ENCODE data around the gene RASGRF1.

The RASGRF1 gene

GRCh38 chr15:79031821-79032220 lies 58.8 kb downstream of the RASGRF1 start:
- no peak for TF ChIP-seq CTCF (IDR thresholded peaks at IDR 0.05; ENCODE audit: control extremely low read depth, extremely low read depth, low read depth, missing control alignments)
- no peak for DNase-seq (ENCODE audit: extremely low spot score)
- ChIA-PET CTCF (interaction anchor here (1.1 to 10.0 kb wide), 4 partner anchors 11 to 150 kb away, joined by 3 to 247 read pairs (median 6); no protein-coding TSS in a partner anchor), POLR2A (no interaction called here)

- no peak for DNase-seq (ENCODE audit: extremely low spot score)
- ChIA-PET POLR2A (no interaction called here), CTCF (interaction anchor here (1.1 to 10.0 kb wide), 5 partner anchors 10 to 350 kb away, joined by 3 to 247 read pairs (median 3); no protein-coding TSS in a partner anchor)
- TF ChIP-seq CTCF (IDR thresholded peaks at IDR 0.05; ENCODE audit: control extremely low read depth, extremely low read depth, low read depth, missing control alignments), result no peak
Measured at GRCh38 chr15:79031201-79031600, 59.4 kb downstream of the RASGRF1 start.

- ChIA-PET POLR2A (no interaction called here), CTCF (interaction anchor here (1.0 to 10.0 kb wide), 5 partner anchors 10 to 351 kb away, joined by 3 to 247 read pairs (median 3); no protein-coding TSS in a partner anchor)
- TF ChIP-seq CTCF (IDR thresholded peaks at IDR 0.05; ENCODE audit: control extremely low read depth, extremely low read depth, low read depth, missing control alignments), result no peak
- no peak for DNase-seq (ENCODE audit: extremely low spot score)
Measured at GRCh38 chr15:79030470-79030869, 60.1 kb downstream of the RASGRF1 start.

GRCh38 chr15:79028411-79028964 lies 62.1 kb downstream of the RASGRF1 start:
- ChIA-PET POLR2A (interaction anchor here (0.5 kb wide), 1 partner anchor 19 kb away, joined by 4 read pairs; no protein-coding TSS in a partner anchor), CTCF (interaction anchor here (0.6 to 10.0 kb wide), 39 partner anchors 8 to 268 kb away, joined by 3 to 247 read pairs (median 5); no protein-coding TSS in a partner anchor)
- TF ChIP-seq CTCF (IDR thresholded peaks at IDR 0.05; ENCODE audit: control extremely low read depth, extremely low read depth, low read depth, missing control alignments), result peak; percentile 87
- DNase-seq (ENCODE audit: extremely low spot score), result peak; percentile 73

- POLR2A ChIA-PET, result no interaction called here
- no peak for TF ChIP-seq CTCF (IDR thresholded peaks at IDR 0.05; ENCODE audit: control extremely low read depth, extremely low read depth, low read depth, missing control alignments)
- DNase-seq (ENCODE audit: extremely low spot score), result no peak
- CTCF ChIA-PET, result interaction anchor here (0.7 to 10.0 kb wide), 34 partner anchors 10 to 269 kb away, joined by 3 to 247 read pairs (median 6); no protein-coding TSS in a partner anchor
Measured at GRCh38 chr15:79027532-79028410, 62.8 kb downstream of the RASGRF1 start.

- CTCF ChIA-PET, result interaction anchor here (1.5 to 10.0 kb wide), 3 partner anchors 25 to 156 kb away, joined by 3 to 247 read pairs (median 5); no protein-coding TSS in a partner anchor
- no peak for TF ChIP-seq CTCF (IDR thresholded peaks at IDR 0.05; ENCODE audit: control extremely low read depth, extremely low read depth, low read depth, missing control alignments)
- DNase-seq (ENCODE audit: extremely low spot score), result no peak
- POLR2A ChIA-PET, result no interaction called here
Measured at GRCh38 chr15:79025802-79026201, 64.8 kb downstream of the RASGRF1 start.
